ENCODE measurements around the gene RAB6B. TPM values are rescaled to one million over a fixed set of nuclear protein-coding genes. Genes with fewer than 3 reads are reported as not detected.

RAB6B gene
- total and polyA plus RNA-seq, 10 donors: 1.3 to 20.4 (median 8.5) TPM

- Histone ChIP-seq H3K4me1 (peaks cover 0 to 4% (median 0%) of the 10 kb centered on the region in 6 donors), H3K27me3 (replicated peaks in 1 of 7) (no peaks in the 10 kb centered on the region), H3K27ac (no peak overlapping the region), H3K4me3 (no peak overlapping the region), H3K9me3 (peaks cover 0 to 25% (median 19%) of the 10 kb centered on the region in 8 donors), H3K36me3 (no peaks in the 10 kb centered on the region)
- intact Hi-C loops (cut with DNase I; ENCODE audit: low total_unique reads): no loop called here
- 73 to 96% (median 94%) methylated on average over 3 of the region's 3 CpGs for WGBS, 5 donors
- DNase-seq: no peak
- no peak for TF ChIP-seq CTCF (IDR thresholded peaks at IDR 0.05 in 8 of 11, conservative IDR thresholded peaks at IDR 0.05 in 3 of 11)
- no peak for TF ChIP-seq POLR2A (IDR thresholded peaks at IDR 0.05)
- no peak for TF ChIP-seq POLR2AphosphoS5 (IDR thresholded peaks at IDR 0.05)
Observed at GRCh38 chr3:133878518-133878917, 17.2 kb downstream of the RAB6B start.

GRCh38 chr3:133877221-133877620 is 18.5 kb downstream of the RAB6B start:
- intact Hi-C loops (cut with DNase I; ENCODE audit: low total_unique reads): no loop called here
- Histone ChIP-seq H3K9me3 (peaks cover 0 to 25% (median 19%) of the 10 kb centered on the region in 8 donors), H3K27ac (no peak overlapping the region), H3K4me3 (no peak overlapping the region), H3K36me3 (no peaks in the 10 kb centered on the region), H3K4me1 (peaks cover 0 to 4% (median 0%) of the 10 kb centered on the region in 6 donors), H3K27me3 (replicated peaks in 1 of 7) (no peaks in the 10 kb centered on the region)
- DNase-seq: no peak
- TF ChIP-seq POLR2A (IDR thresholded peaks at IDR 0.05) (no peak), POLR2AphosphoS5 (IDR thresholded peaks at IDR 0.05) (no peak), CTCF (IDR thresholded peaks at IDR 0.05 in 8 of 11, conservative IDR thresholded peaks at IDR 0.05 in 3 of 11) (no peak)
- 81 to 98% (median 94%) methylated on average over 2 of the region's 2 CpGs for WGBS, 5 donors

- Histone ChIP-seq H3K9me3 (peaks cover 0 to 23% (median 19%) of the 10 kb centered on the region in 8 donors), H3K27ac (no peak overlapping the region), H3K27me3 (replicated peaks in 1 of 7) (no peaks in the 10 kb centered on the region), H3K36me3 (no peaks in the 10 kb centered on the region), H3K4me1 (no peaks in the 10 kb centered on the region), H3K4me3 (no peak overlapping the region)
- no peak for TF ChIP-seq POLR2AphosphoS5 (IDR thresholded peaks at IDR 0.05)
- TF ChIP-seq CTCF (IDR thresholded peaks at IDR 0.05 in 8 of 11, conservative IDR thresholded peaks at IDR 0.05 in 3 of 11): no peak
- intact Hi-C loops (cut with DNase I; ENCODE audit: low total_unique reads): no loop called here
- WGBS, 5 donors: 56 to 59% (median 57%) methylated on average over 8 of the region's 8 CpGs
- DNase-seq: no peak
Observed at GRCh38 chr3:133874761-133875438, 20.8 kb downstream of the RAB6B start.

GRCh38 chr3:133874344-133874743 is 21.3 kb downstream of the RAB6B start:
- no peaks in the 10 kb centered on the region for H3K4me1 ChIP-seq
- DNase-seq: no peak
- no peaks in the 10 kb centered on the region for H3K27me3 ChIP-seq (replicated peaks in 1 of 7)
- H3K27ac ChIP-seq: no peak overlapping the region
- TF ChIP-seq POLR2A (IDR thresholded peaks at IDR 0.05): no peak
- TF ChIP-seq POLR2AphosphoS5 (IDR thresholded peaks at IDR 0.05): no peak
- TF ChIP-seq CTCF (IDR thresholded peaks at IDR 0.05 in 8 of 11, conservative IDR thresholded peaks at IDR 0.05 in 3 of 11): no peak
- WGBS, 5 donors: 64 to 78% (median 75%) methylated on average over 1 of the region's 1 CpG
- intact Hi-C loops (cut with DNase I; ENCODE audit: low total_unique reads): no loop called here
- peaks cover 0 to 21% (median 16%) of the 10 kb centered on the region in 8 donors for H3K9me3 ChIP-seq
- H3K36me3 ChIP-seq: no peaks in the 10 kb centered on the region
- no peak overlapping the region for H3K4me3 ChIP-seq
